ENCODE data around the gene SAP25. TPM values are rescaled to one million over a fixed set of nuclear protein-coding genes. Genes with fewer than 3 reads are reported as not detected.

Gene SAP25
- polyA plus RNA-seq, 1 donor from 2014 or later, result 0.52 TPM

GRCh38 chr7:100580466-100581283 lies 7.0 kb upstream of the SAP25 start:
- H3K9me2 ChIP-seq (ENCODE audit: insufficient read depth, low read length), result no peaks in the 10 kb centered on the region
- no peak overlapping the region for H3K27ac ChIP-seq (ENCODE audit: low read length)
- H3K9ac ChIP-seq (ENCODE audit: low read length), result no peak overlapping the region
- H3F3A ChIP-seq (ENCODE audit: insufficient read depth, low read length, poor library complexity, severe bottlenecking), result no peaks in the 10 kb centered on the region
- no peak overlapping the region for H3K4me3 ChIP-seq (ENCODE audit: low read length)
- H2AFZ ChIP-seq (ENCODE audit: low read depth, low read length), result no peak overlapping the region
- no peak overlapping the region for H3K4me2 ChIP-seq (ENCODE audit: low read length)
- no peaks in the 10 kb centered on the region for H3K27me3 ChIP-seq (ENCODE audit: insufficient read depth, low read depth, low read length)
- H3K9me3 ChIP-seq (ENCODE audit: low read length), result no peaks in the 10 kb centered on the region
- no peaks in the 10 kb centered on the region for H3K36me3 ChIP-seq (ENCODE audit: insufficient read depth, low read length)
- H3K79me2 ChIP-seq (replicated peaks; ENCODE audit: insufficient read depth, low read length), result peaks cover 15% of the 10 kb centered on the region
- TF ChIP-seq RAD21 (conservative IDR thresholded peaks at IDR 0.05) (no peak), TAF1 (IDR thresholded peaks at IDR 0.05; ENCODE audit: low read depth) (no peak), EZH2 (IDR thresholded peaks at IDR 0.05; ENCODE audit: borderline replicate concordance, insufficient read depth, low read length, poor library complexity, severe bottlenecking) (no peak), REST (IDR thresholded peaks at IDR 0.05; ENCODE audit: borderline replicate concordance) (no peak), POLR2AphosphoS5 (IDR thresholded peaks at IDR 0.05) (no peak), EP300 (conservative IDR thresholded peaks at IDR 0.05; ENCODE audit: poor library complexity, severe bottlenecking) (no peak), MXI1 (conservative IDR thresholded peaks at IDR 0.05; ENCODE audit: poor library complexity, severe bottlenecking) (no peak), SMC3 (conservative IDR thresholded peaks at IDR 0.05; ENCODE audit: poor library complexity) (no peak), CTCF (IDR thresholded peaks at IDR 0.05; ENCODE audit: poor library complexity, severe bottlenecking) (no peak)
- no peaks in the 10 kb centered on the region for H4K20me1 ChIP-seq (ENCODE audit: insufficient read depth)

GRCh38 chr7:100578246-100579183 lies 4.8 kb upstream of the SAP25 start:
- Histone ChIP-seq H3K4me2 (ENCODE audit: low read length) (no peak overlapping the region), H2AFZ (ENCODE audit: low read depth, low read length) (no peak overlapping the region), H3K27ac (ENCODE audit: low read length) (no peak overlapping the region), H4K20me1 (ENCODE audit: insufficient read depth) (no peaks in the 10 kb centered on the region), H3K9ac (ENCODE audit: low read length) (no peak overlapping the region), H3F3A (ENCODE audit: insufficient read depth, low read length, poor library complexity, severe bottlenecking) (no peaks in the 10 kb centered on the region), H3K36me3 (ENCODE audit: insufficient read depth, low read length) (no peaks in the 10 kb centered on the region), H3K9me3 (ENCODE audit: low read length) (no peaks in the 10 kb centered on the region), H3K9me2 (ENCODE audit: insufficient read depth, low read length) (no peaks in the 10 kb centered on the region), H3K79me2 (replicated peaks; ENCODE audit: insufficient read depth, low read length) (no peaks in the 10 kb centered on the region), H3K4me3 (ENCODE audit: low read length) (no peak overlapping the region), H3K27me3 (ENCODE audit: insufficient read depth, low read depth, low read length) (no peaks in the 10 kb centered on the region)
- TF ChIP-seq RAD21 (conservative IDR thresholded peaks at IDR 0.05) (no peak), CTCF (IDR thresholded peaks at IDR 0.05; ENCODE audit: poor library complexity, severe bottlenecking) (no peak), REST (IDR thresholded peaks at IDR 0.05; ENCODE audit: borderline replicate concordance) (no peak), TAF1 (IDR thresholded peaks at IDR 0.05; ENCODE audit: low read depth) (no peak), MXI1 (conservative IDR thresholded peaks at IDR 0.05; ENCODE audit: poor library complexity, severe bottlenecking) (no peak), EP300 (conservative IDR thresholded peaks at IDR 0.05; ENCODE audit: poor library complexity, severe bottlenecking) (no peak), POLR2AphosphoS5 (IDR thresholded peaks at IDR 0.05) (no peak), EZH2 (IDR thresholded peaks at IDR 0.05; ENCODE audit: borderline replicate concordance, insufficient read depth, low read length, poor library complexity, severe bottlenecking) (no peak), SMC3 (conservative IDR thresholded peaks at IDR 0.05; ENCODE audit: poor library complexity) (no peak)
